AG09319 (cell line): ENCODE data around the gene CTDSP1.
A peak's percentile ranks its signal among the peaks of the same experiment; 100 is the strongest.

Experiments used
- DNase-seq: peaks from one replicate; pipeline ENCODE4 v3.0.0-alpha.2; 2010; ENCODE audit warnings: low read depth; ENCODE audit errors: extremely low read depth
- TF ChIP-seq, protein P1 (sequence below): IDR thresholded peaks from 2 replicates; pipeline ENCODE4 v1.5.1; 2011; ENCODE audit warnings: low read depth, mild to moderate bottlenecking, inconsistent platforms, low read length, moderate library complexity

The CTDSP1 gene

DNA sequence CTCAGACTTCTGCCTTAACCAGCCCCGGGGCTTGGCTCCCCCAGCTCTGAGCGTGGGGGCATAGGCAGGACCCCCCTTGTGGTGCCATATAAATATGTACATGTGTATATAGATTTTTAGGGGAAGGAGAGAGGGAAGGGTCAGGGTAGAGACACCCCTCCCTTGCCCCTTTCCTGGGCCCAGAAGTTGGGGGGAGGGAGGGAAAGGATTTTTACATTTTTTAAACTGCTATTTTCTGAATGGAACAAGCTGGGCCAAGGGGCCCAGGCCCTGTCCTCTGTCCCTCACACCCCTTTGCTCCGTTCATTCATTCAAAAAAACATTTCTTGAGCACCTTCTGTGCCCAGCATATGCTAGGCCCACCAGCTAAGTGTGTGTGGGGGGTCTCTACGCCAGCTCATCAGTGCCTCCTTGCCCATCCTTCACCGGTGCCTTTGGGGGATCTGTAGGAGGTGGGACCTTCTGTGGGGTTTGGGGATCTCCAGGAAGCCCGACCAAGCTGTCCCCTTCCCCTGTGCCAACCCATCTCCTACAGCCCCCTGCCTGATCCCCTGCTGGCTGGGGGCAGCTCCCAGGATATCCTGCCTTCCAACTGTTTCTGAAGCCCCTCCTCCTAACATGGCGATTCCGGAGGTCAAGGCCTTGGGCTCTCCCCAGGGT lies 5.5 kb downstream of the CTDSP1 start:
- DNase-seq: no peak
- TF ChIP-seq, protein P1, sequence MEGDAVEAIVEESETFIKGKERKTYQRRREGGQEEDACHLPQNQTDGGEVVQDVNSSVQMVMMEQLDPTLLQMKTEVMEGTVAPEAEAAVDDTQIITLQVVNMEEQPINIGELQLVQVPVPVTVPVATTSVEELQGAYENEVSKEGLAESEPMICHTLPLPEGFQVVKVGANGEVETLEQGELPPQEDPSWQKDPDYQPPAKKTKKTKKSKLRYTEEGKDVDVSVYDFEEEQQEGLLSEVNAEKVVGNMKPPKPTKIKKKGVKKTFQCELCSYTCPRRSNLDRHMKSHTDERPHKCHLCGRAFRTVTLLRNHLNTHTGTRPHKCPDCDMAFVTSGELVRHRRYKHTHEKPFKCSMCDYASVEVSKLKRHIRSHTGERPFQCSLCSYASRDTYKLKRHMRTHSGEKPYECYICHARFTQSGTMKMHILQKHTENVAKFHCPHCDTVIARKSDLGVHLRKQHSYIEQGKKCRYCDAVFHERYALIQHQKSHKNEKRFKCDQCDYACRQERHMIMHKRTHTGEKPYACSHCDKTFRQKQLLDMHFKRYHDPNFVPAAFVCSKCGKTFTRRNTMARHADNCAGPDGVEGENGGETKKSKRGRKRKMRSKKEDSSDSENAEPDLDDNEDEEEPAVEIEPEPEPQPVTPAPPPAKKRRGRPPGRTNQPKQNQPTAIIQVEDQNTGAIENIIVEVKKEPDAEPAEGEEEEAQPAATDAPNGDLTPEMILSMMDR: no peak

DNA sequence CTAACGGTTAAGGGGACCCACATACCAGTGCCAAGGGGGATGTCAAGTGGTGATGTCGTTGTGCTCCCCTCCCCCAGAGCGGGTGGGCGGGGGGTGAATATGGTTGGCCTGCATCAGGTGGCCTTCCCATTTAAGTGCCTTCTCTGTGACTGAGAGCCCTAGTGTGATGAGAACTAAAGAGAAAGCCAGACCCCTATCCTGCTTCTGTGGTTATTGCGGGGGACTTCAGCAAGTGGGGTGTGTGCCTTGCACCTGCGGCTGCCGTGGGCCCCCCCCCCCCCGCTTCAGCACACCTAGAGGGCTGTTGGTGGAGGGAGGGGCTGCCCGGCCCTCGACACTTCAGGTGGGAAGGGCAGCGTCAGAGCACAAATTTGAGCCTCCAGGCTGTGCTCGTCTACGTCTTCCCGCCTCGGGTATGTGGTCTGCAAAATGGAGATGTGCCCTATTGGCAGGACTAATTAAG lies 6.1 kb downstream of the CTDSP1 start:
- TF ChIP-seq, protein P1: no peak
- no peak for DNase-seq

DNA sequence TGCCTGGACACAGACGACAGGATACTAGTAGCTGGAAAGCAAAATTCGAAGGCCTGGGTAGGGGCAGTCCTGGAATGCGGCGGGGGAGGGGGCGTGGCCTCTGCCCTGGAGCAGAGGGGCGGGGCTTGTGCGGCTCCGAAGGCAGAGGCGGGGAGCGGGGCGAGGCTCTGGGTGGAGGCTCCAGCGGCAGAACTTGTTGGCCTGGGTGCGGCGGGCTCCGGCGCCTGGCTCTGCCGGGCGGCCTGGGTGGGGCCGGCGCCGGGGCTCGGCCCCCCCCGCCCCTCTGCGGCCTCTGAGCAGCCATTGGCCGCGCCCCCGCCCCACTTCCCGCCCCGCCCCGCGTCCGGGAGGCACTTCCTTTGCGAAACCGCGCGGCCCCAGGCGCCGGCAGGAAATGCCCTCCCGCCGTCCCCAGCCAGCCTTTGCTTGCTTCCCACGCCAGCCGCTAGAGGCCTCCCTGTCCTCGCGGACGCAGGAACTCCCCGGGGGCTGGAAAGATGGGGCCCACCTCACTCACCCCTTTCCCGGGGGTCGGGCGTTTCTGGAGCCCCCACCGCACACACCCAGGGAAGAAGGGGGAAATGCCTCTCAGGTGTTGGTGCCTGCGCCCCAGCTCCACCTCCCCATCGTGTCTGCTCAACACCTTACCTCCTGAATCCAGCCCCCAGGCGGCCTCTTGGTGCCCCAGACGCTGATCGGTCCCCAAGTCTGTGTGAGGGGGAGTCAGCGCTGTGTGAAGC lies 6.7 kb downstream of the CTDSP1 start:
- peak; percentile 92 for DNase-seq
- TF ChIP-seq, protein P1: peak; percentile 83

DNA sequence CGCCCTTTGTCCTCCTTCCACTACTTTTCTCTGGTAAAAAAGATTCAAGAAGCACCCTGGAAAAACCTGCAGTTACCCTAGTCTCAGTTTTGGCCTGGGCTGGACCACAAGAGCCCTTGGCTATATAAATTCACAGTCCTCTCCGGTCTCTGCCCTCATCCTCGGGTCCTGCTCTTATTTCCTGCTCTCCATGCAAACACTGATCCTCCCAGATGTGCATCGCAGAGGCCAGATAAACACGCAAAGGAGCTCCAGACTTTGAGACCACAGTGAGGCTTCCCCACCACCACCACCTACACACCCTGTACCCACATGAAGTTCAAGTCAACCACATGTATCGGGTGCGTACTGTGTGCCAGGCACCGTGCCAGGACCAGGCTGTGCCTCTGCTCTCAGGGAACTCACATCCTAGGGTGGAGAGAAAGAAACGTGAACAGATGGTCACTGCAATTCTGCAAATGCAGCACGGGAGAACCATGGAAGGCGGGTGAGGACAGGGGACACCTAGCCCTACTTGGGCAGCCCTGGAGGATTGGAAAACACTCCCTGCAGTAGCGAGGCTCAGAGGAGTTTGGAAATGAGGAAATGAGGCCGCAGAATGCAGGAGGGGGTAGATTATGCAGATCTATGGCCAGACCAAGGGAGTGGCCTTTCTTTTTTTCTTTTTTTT lies 7.4 kb downstream of the CTDSP1 start:
- DNase-seq: no peak

DNA sequence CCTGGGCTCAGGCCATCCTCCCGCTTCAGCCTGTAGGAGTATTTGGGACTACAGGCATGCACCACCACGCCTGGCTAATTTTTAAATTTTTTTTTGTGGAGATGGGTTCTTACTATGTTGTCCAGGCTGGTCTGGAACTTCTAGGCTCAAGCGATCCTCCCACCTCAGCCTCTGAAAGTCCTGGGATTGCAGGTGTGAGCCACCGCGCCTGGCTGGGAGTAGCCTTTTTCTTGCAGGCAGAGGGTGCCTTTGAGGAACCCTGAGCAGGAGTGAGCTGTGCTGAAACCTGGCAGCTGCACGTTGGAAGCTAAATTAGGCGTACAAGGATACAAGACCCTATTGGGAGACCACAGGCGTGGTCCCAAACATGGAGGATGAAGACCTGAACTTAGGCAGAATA lies 8.0 kb downstream of the CTDSP1 start:
- DNase-seq: no peak
- TF ChIP-seq, protein P1: no peak

More for the DNA sequence above, 7.4 kb downstream of the CTDSP1 start:
- TF ChIP-seq, protein P1: no peak

DNA sequence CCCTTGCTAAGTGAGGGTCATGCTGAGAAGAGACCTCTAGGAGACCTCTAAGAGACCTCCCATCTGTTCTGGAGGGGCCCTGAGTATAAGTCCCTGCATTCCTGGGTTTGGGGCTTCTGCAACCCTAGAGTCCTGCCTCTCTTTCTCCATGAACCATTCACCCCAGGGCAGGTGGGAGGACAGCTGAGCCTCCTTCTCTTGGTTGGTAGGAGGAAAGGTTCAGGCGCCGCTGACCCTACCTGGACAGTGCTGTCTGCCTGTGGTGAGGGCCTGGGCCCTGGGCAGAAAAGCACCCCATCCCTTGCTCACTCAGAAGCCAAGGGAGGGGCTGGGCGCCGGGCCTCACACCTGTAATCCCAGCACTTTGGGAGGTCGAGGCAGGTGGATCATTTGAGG lies 18.7 kb downstream of the CTDSP1 start:
- TF ChIP-seq, protein P1: no peak
- DNase-seq: no peak
